HK-2 (cell line): ENCODE data around the gene NSUN6.
"Not testable (repeated sequence)": the region's sequence is repeated elsewhere in the genome, so short reads cannot be mapped to it uniquely, and the experiment has no call there.

Source experiments
- DNase-seq: peaks from one replicate; pipeline ENCODE4 v3.0.0-alpha.2; 2018; ENCODE audit not compliant: unreplicated experiment

Gene NSUN6

GRCh38 chr10:18659819-18660535 lies 8.6 kb upstream of the NSUN6 start:
- DNase-seq = no peak

- peak; percentile 94 for DNase-seq
These were observed 7.9 kb upstream of the NSUN6 start, which contains the start of gene ARL5B for GRCh38 chr10:18659125-18659818. Gene ARL5B, plus strand, starts transcription at chr10:18659431. Its CDS starts 207 bp downstream, at chr10:18659638.

GRCh38 chr10:18658271-18659124 lies 7.1 kb upstream of the NSUN6 start:
- no peak for DNase-seq

GRCh38 chr10:18656724-18657123 lies 5.3 kb upstream of the NSUN6 start:
- no peak for DNase-seq

- no peak for DNase-seq
These were observed 1.7 kb upstream of the NSUN6 start for GRCh38 chr10:18653112-18653511.

GRCh38 chr10:18650404-18650997 lies 886 bp downstream of the NSUN6 start:
- no peak for DNase-seq

GRCh38 chr10:18649364-18649959 lies 1.9 kb downstream of the NSUN6 start:
- DNase-seq = no peak

- DNase-seq = no peak
These were observed 3.4 kb downstream of the NSUN6 start for GRCh38 chr10:18647945-18648344.

- no peak for DNase-seq
These were observed 4.2 kb downstream of the NSUN6 start for GRCh38 chr10:18647151-18647550.

- not testable (repeated sequence) for DNase-seq
These were observed 11.7 kb downstream of the NSUN6 start for GRCh38 chr10:18639719-18640118.

GRCh38 chr10:18637400-18637799 lies 14.0 kb downstream of the NSUN6 start:
- DNase-seq = not testable (repeated sequence)

- DNase-seq = no peak
These were observed 15.4 kb downstream of the NSUN6 start for GRCh38 chr10:18635995-18636394.

- not testable (repeated sequence) for DNase-seq
These were observed 18.9 kb downstream of the NSUN6 start for GRCh38 chr10:18632500-18632899.

GRCh38 chr10:18627452-18628018 lies 23.9 kb downstream of the NSUN6 start:
- DNase-seq = peak; percentile 28

GRCh38 chr10:18625886-18626285 lies 25.5 kb downstream of the NSUN6 start:
- DNase-seq = no peak

- not testable (repeated sequence) for DNase-seq
These were observed 27.7 kb downstream of the NSUN6 start for GRCh38 chr10:18623671-18624070.

- DNase-seq = no peak
These were observed 30.5 kb downstream of the NSUN6 start for GRCh38 chr10:18620856-18621255.

GRCh38 chr10:18619016-18619415 lies 32.4 kb downstream of the NSUN6 start:
- no peak for DNase-seq

GRCh38 chr10:18616337-18616736 lies 35.0 kb downstream of the NSUN6 start:
- DNase-seq = no peak

GRCh38 chr10:18615618-18616017 lies 35.8 kb downstream of the NSUN6 start:
- no peak for DNase-seq

- no peak for DNase-seq
These were observed 40.2 kb downstream of the NSUN6 start for GRCh38 chr10:18611168-18611567.
